IMR-90 (cell line): Measurements from ENCODE around the gene B3GAT3. TPM values are rescaled to one million over a fixed set of nuclear protein-coding genes. Genes with fewer than 3 reads are reported as not detected.

Source experiments
- ATAC-seq: fragments of 200-7000 bp; cut with Tn5 transposase; 2 replicates; pipeline ENCODE4 v1.9.1; 2020; ENCODE audit warnings: low read depth, mild to moderate bottlenecking, moderate library complexity
- BruUV-seq: library from RNA; stranded (reverse); fragments of 400-500 nt; replicated peaks from 2 replicates; lab custom pipeline; 2021; lab: Mats Ljungman, UMichigan
- CTCF ChIA-PET: fragments of 300-600 bp; formaldehyde crosslinking; extraction: SDS; loops from one replicate; lab custom pipeline; 2021; ENCODE audit warnings: antibody characterized with exemption; lab: Yijun Ruan, JAX
- POLR2A ChIA-PET: fragments of 300-600 bp; sonication (Branson Sonifier 250); formaldehyde crosslinking; loops from one replicate; lab custom pipeline; 2022; ENCODE audit warnings: antibody characterized with exemption; ENCODE audit not compliant: unreplicated experiment; lab: Charles Lee
- DNase-seq: peaks from one replicate; pipeline ENCODE4 v3.0.0; 2013
- H2AFZ ChIP-seq: replicated peaks from 2 replicates; pipeline ENCODE3; 2013; ENCODE audit warnings: low read length, mild to moderate bottlenecking; ENCODE audit not compliant: poor library complexity
- H2AK5ac ChIP-seq: 2 replicates; pipeline ENCODE4 v1.6.1; 2013; ENCODE audit warnings: low read depth, low read length, inconsistent platforms
- H2AK9ac ChIP-seq: replicated peaks from 2 replicates; pipeline ENCODE3; 2013; ENCODE audit warnings: mild to moderate bottlenecking, low read depth, low read length, moderate library complexity; ENCODE audit not compliant: poor library complexity
- H2BK120ac ChIP-seq: 2 replicates; pipeline ENCODE4 v1.6.1; 2013; ENCODE audit warnings: low read depth, low read length, inconsistent platforms
- H2BK15ac ChIP-seq: 3 replicates; pipeline ENCODE4 v1.6.1; 2013; ENCODE audit warnings: low read depth, low read length, inconsistent platforms
- H2BK20ac ChIP-seq: 2 replicates; pipeline ENCODE4 v1.6.1; 2013; ENCODE audit warnings: low read depth, mild to moderate bottlenecking, inconsistent platforms, low read length, moderate library complexity
- H2BK5ac ChIP-seq: 2 replicates; pipeline ENCODE4 v1.6.1; 2013; ENCODE audit warnings: mild to moderate bottlenecking, low read depth, low read length, inconsistent platforms; ENCODE audit not compliant: poor library complexity, severe bottlenecking
- H3K14ac ChIP-seq: replicated peaks from 2 replicates; pipeline ENCODE4 v1.6.1; 2013; ENCODE audit warnings: low read depth, low read length, inconsistent platforms
- H3K18ac ChIP-seq: 2 replicates; pipeline ENCODE4 v1.6.1; 2013; ENCODE audit warnings: low read depth, low read length, control low read depth
- H3K23ac ChIP-seq: 2 replicates; pipeline ENCODE4 v1.6.1; 2013; ENCODE audit warnings: low read depth, low read length, inconsistent platforms
- H3K27ac ChIP-seq: 2 replicates; pipeline ENCODE4 v1.5.1; 2013; ENCODE audit warnings: mild to moderate bottlenecking, control low read depth, low read length; ENCODE audit not compliant: insufficient read depth
- H3K27me3 ChIP-seq: 2 replicates; pipeline ENCODE4 v1.6.1; 2013; ENCODE audit warnings: low read length; ENCODE audit not compliant: control insufficient read depth, insufficient read depth
- H3K36me3 ChIP-seq: 2 replicates; pipeline ENCODE4 v1.6.1; 2013; ENCODE audit warnings: low read length, mixed read lengths; ENCODE audit not compliant: control insufficient read depth, insufficient read depth
- H3K4ac ChIP-seq: 2 replicates; pipeline ENCODE4 v1.6.1; 2013; ENCODE audit warnings: low read depth, low read length, inconsistent platforms
- H3K4me1 ChIP-seq: 2 replicates; pipeline ENCODE4 v1.6.1; 2013; ENCODE audit warnings: low read length, mixed read lengths; ENCODE audit not compliant: control insufficient read depth, insufficient read depth
- H3K4me2 ChIP-seq: 2 replicates; pipeline ENCODE4 v1.6.1; 2013; ENCODE audit warnings: low read depth, mild to moderate bottlenecking, control low read depth, low read length, moderate library complexity
- H3K4me3 ChIP-seq: 2 replicates; pipeline ENCODE4 v1.5.1; 2013; ENCODE audit warnings: low read depth, mild to moderate bottlenecking, control low read depth, low read length, moderate library complexity; ENCODE audit not compliant: insufficient read depth
- H3K56ac ChIP-seq: 2 replicates; pipeline ENCODE4 v1.6.1; 2013; ENCODE audit warnings: low read length, inconsistent platforms; ENCODE audit not compliant: insufficient read depth; ENCODE audit errors: extremely low read depth
- H3K79me1 ChIP-seq, 2 experiments: 2 replicates each; pipeline ENCODE4 v1.6.1; 2013; ENCODE audit warnings: low read length in 2 of 2, inconsistent platforms in 1 of 2, low read depth in 1 of 2
- H3K9ac ChIP-seq: 2 replicates; pipeline ENCODE4 v1.6.1; 2013; ENCODE audit warnings: low read depth, low read length, control low read depth
- H3K9me1 ChIP-seq: 2 replicates; pipeline ENCODE4 v1.6.1; 2013; ENCODE audit warnings: low read length, inconsistent platforms; ENCODE audit not compliant: insufficient read depth
- H3K9me3 ChIP-seq: 2 replicates; pipeline ENCODE4 v1.6.1; 2013; ENCODE audit warnings: low read length; ENCODE audit not compliant: control insufficient read depth, insufficient read depth
- H4K20me1 ChIP-seq: 2 replicates; pipeline ENCODE4 v1.6.1; 2013; ENCODE audit warnings: low read length, inconsistent platforms; ENCODE audit not compliant: insufficient read depth
- H4K5ac ChIP-seq: 2 replicates; pipeline ENCODE4 v1.6.1; 2013; ENCODE audit warnings: mild to moderate bottlenecking, low read depth, low read length, control low read depth
- H4K8ac ChIP-seq, 2 experiments: 2 replicates each; pipeline ENCODE4 v1.6.1; 2013; ENCODE audit warnings: low read depth in 2 of 2, low read length in 2 of 2, control low read depth in 1 of 2, inconsistent platforms in 1 of 2
- H4K91ac ChIP-seq: 2 replicates; pipeline ENCODE4 v1.6.1; 2013; ENCODE audit warnings: low read depth, low read length, inconsistent platforms; ENCODE audit not compliant: insufficient read depth
- BHLHE40 ChIP-seq: fragments of 150-350 bp; IDR thresholded peaks from 2 replicates; pipeline ENCODE4 v1.6.1; 2016; ENCODE audit warnings: mild to moderate bottlenecking, low read depth, low read length
- CHD1 ChIP-seq: IDR thresholded peaks from 2 replicates; pipeline ENCODE4 v1.6.1; 2012; ENCODE audit warnings: low read depth, low read length, improper control_type of control experiment
- MXI1 ChIP-seq: IDR thresholded peaks from 2 replicates; pipeline ENCODE4 v1.6.1; 2012; ENCODE audit warnings: low read depth, mild to moderate bottlenecking, low read length, moderate library complexity, borderline replicate concordance
- RCOR1 ChIP-seq: IDR thresholded peaks from 2 replicates; pipeline ENCODE4 v1.6.1; 2012; ENCODE audit warnings: mild to moderate bottlenecking, low read length, improper control_type of control experiment; ENCODE audit not compliant: insufficient replicate concordance
- WGBS, 2 experiments: methylation state at CpG; one replicate each; pipeline versions ENCODE4 v1.1.5 to v1.1.7; 2013; ENCODE audit warnings: missing lambda C conversion rate in 2 of 2; ENCODE audit not compliant: insufficient read length in 1 of 2; ENCODE audit errors: extremely low coverage in 2 of 2; 5-methylcytosine and 5-hydroxymethylcytosine counted together
- dilution Hi-C: fragments of 300-500 bp; cut with HindIII; formaldehyde crosslinking; loops from one replicate; pipeline ENCODE4 v1.14.3; 2018; ENCODE audit warnings: low sequenced_read_pairs; ENCODE audit not compliant: unreplicated experiment
- in situ Hi-C: fragments of 300-500 bp; cut with MboI; formaldehyde crosslinking; loops from 3 replicates; pipeline ENCODE4 v1.14.3; 2019; ENCODE audit warnings: low sequenced_read_pairs, inconsistent platforms, mixed read lengths
- intact Hi-C: fragments of 100-400 bp; cut with micrococcal nuclease; formaldehyde crosslinking; loops from 2 replicates; pipeline ENCODE4 v1.10.0; 2022
- polyA plus RNA-seq, 3 experiments: library from polyadenylated mRNA; depleted of rRNA; stranded (reverse); fragments of >200 nt; gene quantifications; 2 replicates each; pipeline ENCODE4 v1.2.3, GENCODE V29; 2012; ENCODE audit warnings: low replicate concordance in 1 of 3
- total RNA-seq: library from RNA; depleted of rRNA; stranded (reverse); fragments of >200 nt; gene quantifications from 2 replicates; pipeline ENCODE4 v1.2.3, GENCODE V29; 2012

The B3GAT3 gene
- total and polyA plus RNA-seq, 2 of the 4 experiments (the other 2 are of a cell fraction) = 10.4 to 38.4 TPM

- no peak for TF ChIP-seq CHD1
These were observed 47.8 kb upstream of the B3GAT3 start (continued) for GRCh38 chr11:62669420-62670161.

GRCh38 chr11:62667460-62667859, 45.7 kb upstream of the B3GAT3 start:
- peaks cover 9% of the 10 kb centered on the region for H3K9me1 ChIP-seq
- no peak overlapping the region for H3K18ac ChIP-seq
- no peak overlapping the region for H3K4me2 ChIP-seq
- no peak overlapping the region for H3K9ac ChIP-seq
- ATAC-seq = no peak
- ChIA-PET POLR2A (interaction anchor here (0.6 kb wide), 1 partner anchor 105 kb away, joined by 13 read pairs; no protein-coding TSS in a partner anchor), CTCF (interaction anchor here (0.6 to 0.8 kb wide), 2 partner anchors 23 to 273 kb away, joined by 3 read pairs; no protein-coding TSS in a partner anchor)
- H3K4me1 ChIP-seq = peaks cover 8% of the 10 kb centered on the region
- H2BK20ac ChIP-seq = no peak overlapping the region
- no peak overlapping the region for H2BK120ac ChIP-seq
- no peak overlapping the region for H2AFZ ChIP-seq
- intact Hi-C loops (no loop called here), in situ Hi-C loops (no loop called here), dilution Hi-C loops (no loop called here)
- no peak overlapping the region for H4K91ac ChIP-seq
- H2BK15ac ChIP-seq = no peak overlapping the region
- peaks cover 15% of the 10 kb centered on the region for H3K36me3 ChIP-seq
- H3K4ac ChIP-seq = no peak overlapping the region; the same call in 1 of the 2 replicates
- peak overlapping the region; percentile 89; the same call in 1 of the 2 replicates for H3K23ac ChIP-seq
- H3K27ac ChIP-seq = no peak overlapping the region
- H3K4me3 ChIP-seq = no peak overlapping the region
- H2BK5ac ChIP-seq = no peak overlapping the region
- no CpG with 5 or more reads among the region's 2 CpGs for WGBS, 2 experiments
- H2AK5ac ChIP-seq = no peak overlapping the region
- H2AK9ac ChIP-seq = no peak overlapping the region
- H3K27me3 ChIP-seq = no peaks in the 10 kb centered on the region
- BruUV-seq = no TSS peak
- no peaks in the 10 kb centered on the region for H3K9me3 ChIP-seq
- peaks cover 18% of the 10 kb centered on the region for H4K20me1 ChIP-seq
- H4K8ac ChIP-seq = peak overlapping the region in 1 of 2 experiments; percentile 7; a peak in 1 of 4 replicates
- no peak for TF ChIP-seq BHLHE40
- TF ChIP-seq CHD1 = no peak
- TF ChIP-seq RCOR1 = no peak
- no peak for TF ChIP-seq MXI1
- peaks cover 36 to 71% of the 10 kb centered on the region in 2 experiments for H3K79me1 ChIP-seq
- H3K14ac ChIP-seq = peak overlapping the region; percentile 95
- no peak overlapping the region for H4K5ac ChIP-seq
- DNase-seq = no peak
- no peak overlapping the region for H3K56ac ChIP-seq
